ENCODE results near the gene KCNAB2.

Gene KCNAB2

GRCh38 chr1:6134741-6135510 is 89.2 kb downstream of the KCNAB2 start:
- DNase-seq, result no peak

DNA sequence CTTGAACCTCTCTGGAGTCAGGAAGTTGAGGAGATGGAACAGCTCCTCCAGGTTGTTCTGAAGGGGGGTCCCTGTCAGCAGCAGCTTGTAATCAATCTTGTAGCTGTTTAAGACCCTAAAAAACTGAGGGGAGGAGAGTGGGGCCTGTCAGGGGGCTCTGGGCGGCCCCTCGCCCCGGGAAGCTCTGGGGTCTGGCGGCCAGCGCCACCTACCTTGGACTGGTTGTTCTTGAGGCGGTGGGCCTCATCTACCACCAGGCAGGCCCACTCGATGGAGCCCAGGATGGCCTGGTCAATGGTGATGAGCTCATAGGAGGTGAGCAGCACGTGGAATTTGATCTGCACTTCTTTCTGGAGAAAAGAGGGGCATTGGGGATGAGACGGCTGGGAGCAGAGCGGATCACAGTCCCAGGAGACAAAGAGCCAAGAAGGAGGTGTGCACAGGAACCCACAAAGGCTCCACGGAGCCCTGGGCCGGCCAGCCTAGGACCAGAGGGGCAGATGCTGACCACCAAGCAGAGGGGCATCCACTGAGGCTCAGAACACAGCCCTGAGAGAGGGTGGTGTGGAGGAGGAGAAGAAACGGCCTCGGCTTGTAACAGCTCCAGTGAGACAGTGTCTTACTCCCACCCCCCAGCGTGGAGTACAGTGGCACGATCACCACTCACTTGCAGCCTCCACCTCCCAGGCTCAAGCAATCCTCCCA is 91.0 kb downstream of the KCNAB2 start:
- DNase-seq, result no peak

GRCh38 chr1:6137758-6138157 is 92.1 kb downstream of the KCNAB2 start:
- DNase-seq, result no peak

DNA sequence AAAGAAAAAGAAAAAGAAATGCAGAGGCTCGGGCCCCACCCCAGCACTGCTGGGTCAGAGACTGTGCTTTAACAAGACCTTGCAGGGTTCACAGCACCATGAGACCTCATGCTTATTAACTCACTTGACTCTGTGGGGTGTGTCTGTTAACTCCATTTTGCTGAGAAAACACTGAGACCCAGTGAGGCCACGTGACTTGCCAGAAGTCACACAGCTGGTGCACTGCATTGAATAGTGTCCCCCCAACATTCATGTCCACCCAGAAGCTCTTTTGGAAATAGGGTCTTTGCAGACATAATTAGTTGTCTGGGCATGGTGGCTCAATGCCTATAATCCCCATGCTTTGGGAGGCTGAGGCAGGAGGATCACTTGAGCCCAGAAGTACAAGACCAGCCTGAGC is 94.7 kb downstream of the KCNAB2 start:
- DNase-seq, result no peak

DNA sequence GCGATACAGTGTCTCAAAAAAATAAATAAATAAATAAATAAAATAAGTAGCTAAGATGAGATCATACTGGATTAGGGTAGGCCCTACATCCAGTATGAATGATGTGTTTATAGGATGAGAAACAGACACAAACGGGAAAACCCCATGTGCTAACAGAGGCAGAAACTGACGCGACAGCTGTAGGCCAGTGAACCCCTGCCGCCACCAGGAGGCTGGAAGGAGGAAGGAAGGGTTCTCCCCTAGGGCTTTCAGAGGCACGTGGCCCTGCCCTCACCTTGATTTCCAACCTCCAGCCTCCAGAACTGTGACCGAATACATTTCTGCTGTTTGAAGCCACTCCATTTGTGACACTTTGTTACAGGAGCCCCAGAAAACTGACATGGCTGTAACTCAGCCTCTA is 95.9 kb downstream of the KCNAB2 start:
- DNase-seq, result no peak

DNA sequence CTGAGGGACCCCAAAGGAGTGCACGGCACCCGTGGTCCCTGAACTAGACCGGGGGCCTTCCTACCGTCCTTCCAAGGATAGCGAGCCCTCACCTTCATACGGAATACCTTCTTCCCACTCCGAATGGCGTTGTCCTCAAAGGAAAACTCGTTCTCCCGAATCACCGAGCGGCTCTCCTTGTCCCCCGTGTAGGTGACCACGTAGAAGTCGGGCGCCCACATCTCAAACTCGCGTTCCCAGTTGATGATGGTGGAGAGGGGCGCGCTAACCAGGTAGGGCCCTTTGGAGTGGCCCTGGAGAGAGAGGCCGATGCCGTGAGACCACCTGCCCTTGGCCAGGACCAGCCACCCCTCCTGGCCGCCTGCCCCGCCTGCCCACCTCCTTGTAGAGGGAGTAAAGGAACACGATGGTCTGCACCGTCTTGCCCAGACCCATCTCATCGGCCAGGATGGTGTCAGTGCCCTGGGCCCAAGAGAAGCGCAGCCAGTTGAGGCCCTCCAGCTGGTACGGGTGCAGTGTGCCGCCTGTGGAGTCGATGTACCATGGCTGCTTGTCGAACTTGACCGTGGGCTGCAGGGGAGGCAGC is 96.4 kb downstream of the KCNAB2 start:
- no peak for DNase-seq

DNA sequence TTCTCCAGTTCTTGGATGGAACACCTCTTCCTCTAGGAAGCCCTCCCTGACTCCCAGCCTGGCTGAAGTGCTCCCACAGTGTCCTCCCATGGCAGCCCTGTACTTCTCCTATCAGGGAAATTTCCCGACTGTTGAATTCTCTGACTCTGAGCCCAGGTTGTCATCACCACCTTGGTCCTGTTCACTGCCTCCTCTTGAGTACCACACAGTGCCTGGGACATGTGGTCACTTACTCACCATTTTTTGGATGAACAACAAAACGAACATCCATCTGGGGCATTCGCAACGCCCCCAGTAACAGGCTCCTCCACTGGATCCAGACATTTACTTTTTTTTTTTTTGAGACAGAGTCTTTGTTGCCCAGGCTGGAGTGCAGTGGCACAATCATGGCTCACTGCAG is 97.0 kb downstream of the KCNAB2 start:
- no peak for DNase-seq

- DNase-seq, result no peak
Measured at GRCh38 chr1:6143395-6143794, 97.7 kb downstream of the KCNAB2 start.

DNA sequence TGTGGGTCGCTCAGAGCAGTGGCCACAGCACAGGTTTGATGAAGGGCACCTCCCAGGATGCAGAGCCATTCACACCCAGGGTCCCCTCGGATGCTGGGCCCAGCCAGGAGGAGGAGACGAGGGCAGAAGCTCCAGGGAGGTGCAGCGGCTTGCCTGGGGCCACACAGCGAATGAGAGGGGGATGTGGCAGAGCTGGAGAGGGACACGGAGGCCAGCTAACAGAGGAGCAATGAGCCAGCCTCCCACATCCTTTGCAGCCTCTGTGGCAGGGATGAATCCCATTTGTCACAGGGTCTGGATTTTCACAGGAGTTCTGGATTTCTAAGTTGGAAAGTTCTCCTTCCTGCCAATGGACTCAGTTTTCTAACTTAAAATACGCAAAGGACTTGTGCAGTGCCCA is 98.5 kb downstream of the KCNAB2 start:
- no peak for DNase-seq

DNA sequence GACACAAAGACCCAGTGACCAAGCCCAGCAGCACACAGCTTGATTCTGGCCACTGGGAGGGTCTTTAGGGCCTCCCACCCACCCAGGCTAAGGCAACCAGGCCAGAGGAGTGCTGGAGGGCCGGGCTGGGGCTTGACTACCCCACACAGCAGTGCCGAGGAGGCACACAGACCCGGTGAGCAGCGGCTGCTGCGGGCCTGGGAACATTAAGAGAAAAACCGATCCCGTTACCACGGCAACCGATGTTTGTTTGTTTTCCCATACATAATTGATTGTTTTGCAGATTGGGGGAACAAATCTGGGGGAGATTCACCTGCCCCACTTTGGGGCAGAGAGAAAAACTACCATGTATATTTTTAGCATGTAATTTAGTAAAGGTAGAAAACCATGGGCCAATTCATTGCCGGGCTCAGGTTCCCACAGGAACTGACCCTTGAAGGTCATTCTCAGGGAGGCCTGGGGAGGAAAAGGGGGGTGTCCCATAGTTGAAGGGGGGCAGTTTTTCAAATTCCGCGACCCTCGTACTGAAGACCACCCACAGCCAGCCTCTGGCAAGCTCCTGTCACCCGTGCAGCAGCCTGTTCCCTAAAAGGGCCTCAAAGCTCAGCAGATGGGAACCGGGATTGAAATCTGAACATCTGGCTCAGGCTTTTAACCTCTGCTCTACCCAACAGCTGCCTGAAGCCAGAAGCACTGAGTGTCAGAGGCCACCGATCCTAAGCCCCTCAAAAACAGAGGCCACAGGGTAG is 99.1 kb downstream of the KCNAB2 start:
- no peak for DNase-seq

DNA sequence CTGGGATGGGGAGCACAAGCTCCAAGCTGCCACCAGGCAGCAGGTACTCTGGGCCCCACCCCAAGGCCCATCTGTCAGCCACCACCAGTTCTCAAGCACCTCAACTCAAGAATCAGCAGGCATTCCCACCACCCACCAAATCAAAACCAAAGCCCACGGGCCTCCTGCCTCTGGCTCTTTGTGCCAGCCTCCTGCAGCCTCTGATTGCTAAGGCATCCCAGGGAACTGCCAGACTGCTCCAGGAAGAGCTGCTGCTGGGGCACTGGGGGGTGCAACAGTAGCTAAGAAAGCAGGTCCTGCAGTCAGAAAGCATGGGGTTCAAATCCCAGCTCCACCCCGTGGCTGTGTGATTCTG is 99.7 kb downstream of the KCNAB2 start:
- DNase-seq, result no peak

DNA sequence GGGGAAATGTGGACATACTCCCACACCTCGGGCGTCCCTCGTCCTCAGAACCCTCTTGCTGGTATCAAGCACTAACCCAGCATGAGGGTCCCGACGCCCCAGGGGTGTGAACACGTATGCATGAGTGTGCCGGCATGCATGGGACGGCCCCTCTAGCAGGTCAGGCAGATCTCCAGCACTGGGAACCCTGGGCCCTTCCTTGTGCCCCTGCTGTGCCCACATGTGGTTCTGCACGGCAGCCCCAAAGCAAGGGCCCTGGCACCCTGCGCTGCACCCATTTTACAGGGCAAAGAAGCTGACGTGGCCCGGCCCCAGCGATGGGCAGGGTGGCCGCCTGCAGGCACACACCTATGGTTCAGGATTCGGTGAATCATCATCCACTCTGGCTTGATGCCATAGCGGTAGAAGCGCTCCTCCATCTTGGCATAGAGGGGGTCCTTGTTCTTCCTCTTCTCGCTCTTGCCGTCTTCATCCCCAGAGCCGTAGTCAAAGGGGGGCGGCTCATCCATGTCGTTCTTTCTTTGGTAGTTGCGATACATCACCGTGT is 100.2 kb downstream of the KCNAB2 start:
- DNase-seq, result no peak

DNA sequence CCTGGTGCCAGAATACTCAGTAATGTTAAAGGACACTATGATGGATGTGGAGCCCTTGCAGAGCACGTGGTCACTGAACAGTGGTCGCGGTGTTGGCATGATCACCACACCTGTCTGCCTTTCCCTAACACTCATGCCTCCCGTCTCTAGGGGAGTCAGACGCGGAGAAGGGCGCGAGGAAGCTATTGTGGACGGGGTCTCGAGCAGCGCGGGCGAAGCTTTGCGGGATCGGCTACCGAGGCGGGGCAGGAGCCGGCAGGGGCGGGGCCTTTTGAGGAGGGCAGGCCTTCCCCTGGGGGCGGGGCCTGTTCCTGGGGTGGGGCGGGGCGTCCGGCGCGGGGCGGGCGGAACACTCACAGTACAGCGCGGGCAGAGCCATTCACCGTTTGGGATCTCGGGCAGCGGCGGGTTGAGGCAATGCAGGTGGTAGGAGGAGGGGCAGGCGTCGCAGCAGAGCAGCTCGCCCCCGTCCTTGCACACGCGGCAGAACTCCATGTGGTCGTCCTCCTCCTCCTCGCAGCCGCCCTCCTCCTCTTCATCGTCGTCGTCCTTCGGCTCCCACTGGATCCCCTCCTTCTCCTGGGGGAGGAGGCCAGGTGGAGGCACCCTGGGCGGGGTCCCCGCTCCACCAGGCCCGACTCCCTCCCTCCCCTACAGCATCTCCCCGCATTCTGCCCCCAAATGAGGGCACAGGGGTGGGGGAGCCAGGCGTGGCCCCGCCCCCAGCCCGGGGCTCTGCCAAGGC is 103.0 kb downstream of the KCNAB2 start:
- DNase-seq, result no peak

DNA sequence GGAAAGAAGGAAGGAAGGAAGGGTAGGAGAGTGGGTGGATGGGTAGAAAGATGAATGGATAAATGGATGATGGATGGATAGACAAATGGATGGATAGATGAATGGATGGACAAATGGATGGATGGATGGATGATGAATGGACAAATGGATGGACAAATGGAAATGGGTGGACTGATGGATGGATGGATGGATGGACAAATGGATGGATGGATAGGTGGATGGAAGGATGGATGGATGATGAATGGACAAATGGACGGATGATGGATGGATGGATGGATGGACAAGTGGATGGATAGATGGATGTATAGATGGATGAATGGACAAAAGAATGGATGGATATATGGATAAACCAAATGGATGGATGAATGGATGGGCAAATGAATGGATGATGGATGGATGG is 103.9 kb downstream of the KCNAB2 start:
- no peak for DNase-seq

DNA sequence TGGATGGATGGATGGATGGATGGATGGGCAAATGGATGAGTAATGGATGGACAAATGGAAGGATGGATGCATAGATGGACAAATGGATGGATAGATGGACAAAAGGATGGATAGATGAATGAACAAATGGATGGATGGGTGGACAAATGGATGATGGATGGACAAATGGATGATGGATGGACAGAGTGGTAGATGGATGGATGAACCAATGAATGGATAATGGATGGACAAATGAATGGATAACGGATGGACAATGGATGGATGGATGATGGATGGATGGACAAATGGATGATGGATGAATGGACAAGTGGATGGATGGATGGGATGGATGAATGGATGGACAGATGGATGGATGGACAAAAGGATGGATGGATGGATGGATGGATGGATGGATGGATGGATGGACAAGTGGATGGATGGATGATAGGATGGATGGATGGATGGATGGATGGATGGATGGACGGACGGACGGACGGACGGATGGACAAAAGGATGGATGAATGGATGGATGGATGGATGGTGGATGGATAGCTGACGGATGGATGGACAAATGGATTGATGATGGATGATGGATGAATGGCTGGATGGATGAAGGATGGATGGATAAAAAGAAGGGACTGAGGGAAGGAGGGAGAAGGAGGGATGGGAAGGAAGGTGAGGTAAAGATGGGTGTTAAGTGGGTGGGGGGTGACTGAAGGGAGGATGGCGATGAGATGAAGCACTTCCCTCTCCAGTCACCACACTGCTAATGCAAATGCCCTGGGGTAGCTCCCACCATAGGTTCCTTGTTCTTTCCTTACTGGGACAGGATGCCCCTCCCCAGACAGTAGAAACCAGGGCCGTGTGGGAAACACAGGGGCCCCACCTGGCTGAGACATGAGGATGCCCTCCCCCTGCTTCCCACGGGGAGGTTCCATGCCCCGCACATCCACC is 104.6 kb downstream of the KCNAB2 start:
- no peak for DNase-seq
